GM12874 (cell line): ENCODE measurements around the gene MIGA2.

Source experiments
- TF ChIP-seq, protein P1 (sequence below): IDR thresholded peaks from 2 replicates; pipeline ENCODE4 v1.5.1; 2011; ENCODE audit warnings: low read depth, mild to moderate bottlenecking, control low read depth, low read length, moderate library complexity; ENCODE audit not compliant: insufficient read depth

Gene MIGA2

DNA sequence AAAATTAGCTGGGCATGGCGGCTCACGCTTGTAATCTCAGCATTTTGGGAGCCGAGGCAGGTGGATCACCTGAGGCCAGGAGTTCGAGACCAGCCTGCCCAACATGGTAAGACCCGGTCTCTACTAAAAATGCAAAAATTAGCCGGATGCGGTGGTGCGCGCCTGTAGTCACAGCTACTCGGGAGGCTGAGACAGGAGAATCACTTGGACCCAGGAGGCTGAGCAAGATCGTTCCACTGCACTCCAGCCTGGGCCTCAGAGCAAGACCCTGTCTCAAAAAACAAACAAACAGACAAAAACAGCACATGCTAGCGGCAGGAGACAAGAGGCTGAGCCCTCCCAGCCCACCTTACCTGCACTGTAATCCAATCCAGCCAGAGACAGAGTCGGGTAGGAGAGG lies 43.4 kb downstream of the MIGA2 start:
- TF ChIP-seq, protein P1, sequence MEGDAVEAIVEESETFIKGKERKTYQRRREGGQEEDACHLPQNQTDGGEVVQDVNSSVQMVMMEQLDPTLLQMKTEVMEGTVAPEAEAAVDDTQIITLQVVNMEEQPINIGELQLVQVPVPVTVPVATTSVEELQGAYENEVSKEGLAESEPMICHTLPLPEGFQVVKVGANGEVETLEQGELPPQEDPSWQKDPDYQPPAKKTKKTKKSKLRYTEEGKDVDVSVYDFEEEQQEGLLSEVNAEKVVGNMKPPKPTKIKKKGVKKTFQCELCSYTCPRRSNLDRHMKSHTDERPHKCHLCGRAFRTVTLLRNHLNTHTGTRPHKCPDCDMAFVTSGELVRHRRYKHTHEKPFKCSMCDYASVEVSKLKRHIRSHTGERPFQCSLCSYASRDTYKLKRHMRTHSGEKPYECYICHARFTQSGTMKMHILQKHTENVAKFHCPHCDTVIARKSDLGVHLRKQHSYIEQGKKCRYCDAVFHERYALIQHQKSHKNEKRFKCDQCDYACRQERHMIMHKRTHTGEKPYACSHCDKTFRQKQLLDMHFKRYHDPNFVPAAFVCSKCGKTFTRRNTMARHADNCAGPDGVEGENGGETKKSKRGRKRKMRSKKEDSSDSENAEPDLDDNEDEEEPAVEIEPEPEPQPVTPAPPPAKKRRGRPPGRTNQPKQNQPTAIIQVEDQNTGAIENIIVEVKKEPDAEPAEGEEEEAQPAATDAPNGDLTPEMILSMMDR = no peak

DNA sequence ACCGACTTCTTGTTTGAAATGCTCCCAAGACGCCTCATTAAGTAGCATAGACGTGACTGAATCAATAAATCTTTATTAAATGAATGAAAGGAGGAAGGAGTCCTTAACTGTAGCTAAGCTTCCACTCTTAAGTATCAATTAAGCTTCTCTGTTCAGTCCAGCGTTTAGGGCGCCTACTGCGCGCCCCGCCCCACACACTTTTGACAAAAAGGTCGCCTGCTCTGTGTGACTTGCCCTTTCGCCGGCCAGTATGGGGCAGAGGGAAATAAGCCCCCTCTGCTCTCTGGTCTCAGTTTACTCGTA lies 43.8 kb downstream of the MIGA2 start:
- TF ChIP-seq, protein P1 = no peak

DNA sequence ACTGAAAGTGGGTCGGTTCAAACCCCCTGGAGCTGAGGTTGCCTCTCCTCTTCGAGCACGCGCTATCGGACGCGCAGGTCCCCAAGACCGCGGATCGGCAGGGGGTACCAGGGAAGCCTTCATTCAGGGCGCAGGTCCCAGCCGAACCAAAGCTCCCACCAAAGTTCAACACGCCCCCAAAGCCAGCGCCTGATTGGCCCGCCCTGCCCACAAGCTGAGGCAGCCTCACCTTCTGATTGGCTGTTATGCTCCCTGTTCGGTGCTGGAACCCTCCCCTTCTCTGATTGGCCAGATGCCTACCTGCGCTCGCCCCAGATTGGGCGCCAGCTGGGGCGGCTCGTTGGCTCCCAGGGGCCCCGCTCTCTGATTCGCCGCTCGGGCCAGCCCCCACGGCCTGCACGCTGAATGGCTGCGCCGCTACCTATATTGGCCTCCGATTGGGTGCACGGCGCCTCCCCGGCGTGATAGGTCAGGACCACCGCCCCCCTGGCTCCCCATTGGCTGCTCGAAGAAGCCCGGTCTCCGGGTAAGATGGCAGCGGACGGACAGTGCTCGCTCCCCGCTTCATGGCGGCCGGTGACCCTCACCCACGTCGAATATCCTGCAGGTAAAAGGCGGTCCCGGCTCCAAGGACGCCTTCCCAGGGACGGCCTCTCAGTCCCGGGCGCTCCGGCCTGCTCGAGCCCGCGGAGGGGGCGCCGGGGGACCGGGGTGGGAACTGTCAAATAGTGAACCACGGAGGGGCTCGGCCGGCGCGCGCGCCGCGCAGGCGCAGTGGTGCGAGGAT lies 44.4 kb downstream of the MIGA2 start, which contains the start of gene DOLPP1:
Gene DOLPP1, plus strand, starts transcription at position 511 of the 787 bp plus-strand sequence. Its CDS starts 21 bp downstream, at position 532.
- TF ChIP-seq, protein P1 = no peak

DNA sequence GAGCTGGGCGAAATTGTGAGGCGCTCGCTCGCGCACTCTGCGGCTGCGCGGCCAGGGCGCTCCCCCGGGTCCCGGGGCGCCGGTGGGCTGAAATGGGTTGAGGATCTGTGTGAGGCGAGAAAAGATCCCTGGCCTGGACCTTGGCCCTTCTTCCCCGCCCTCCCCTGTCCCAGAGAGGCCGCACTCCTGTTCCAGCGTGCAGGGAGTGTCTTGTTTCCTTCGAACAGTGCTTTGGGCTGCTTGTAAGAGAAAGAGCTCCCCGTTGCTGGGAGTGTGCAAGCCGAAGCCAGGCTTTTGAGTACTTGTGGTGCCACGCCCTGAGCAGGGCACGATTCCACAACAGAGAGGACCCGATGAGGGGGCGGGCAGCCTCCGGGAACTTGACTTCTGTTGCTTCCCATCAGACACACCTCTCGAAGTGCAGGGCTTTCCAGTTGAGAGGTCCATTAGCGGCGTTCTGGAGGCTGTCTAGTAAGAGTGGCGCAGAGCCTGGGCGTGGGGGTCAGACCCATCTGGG lies 45.0 kb downstream of the MIGA2 start:
- TF ChIP-seq, protein P1 = no peak

DNA sequence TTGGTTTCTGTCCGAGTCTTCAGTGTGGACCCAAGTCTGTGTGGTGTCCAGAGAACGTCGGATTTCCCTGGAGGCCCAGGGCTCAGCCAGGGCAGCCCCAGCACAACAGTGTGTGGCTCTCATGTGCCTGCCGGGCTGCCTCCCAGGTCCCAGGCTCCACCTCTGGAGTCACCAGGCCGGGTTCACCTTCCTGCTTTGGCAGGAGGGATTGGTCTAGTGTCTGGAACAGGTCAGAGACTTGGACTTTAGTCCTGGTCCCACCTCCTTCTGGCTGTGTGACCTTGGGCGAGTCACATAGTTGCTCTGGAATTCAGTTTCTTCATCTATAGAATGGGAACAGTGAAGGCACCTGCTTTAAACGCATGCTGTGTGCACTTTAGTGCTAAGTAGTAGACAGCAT lies 47.7 kb downstream of the MIGA2 start:
- TF ChIP-seq, protein P1 = no peak

DNA sequence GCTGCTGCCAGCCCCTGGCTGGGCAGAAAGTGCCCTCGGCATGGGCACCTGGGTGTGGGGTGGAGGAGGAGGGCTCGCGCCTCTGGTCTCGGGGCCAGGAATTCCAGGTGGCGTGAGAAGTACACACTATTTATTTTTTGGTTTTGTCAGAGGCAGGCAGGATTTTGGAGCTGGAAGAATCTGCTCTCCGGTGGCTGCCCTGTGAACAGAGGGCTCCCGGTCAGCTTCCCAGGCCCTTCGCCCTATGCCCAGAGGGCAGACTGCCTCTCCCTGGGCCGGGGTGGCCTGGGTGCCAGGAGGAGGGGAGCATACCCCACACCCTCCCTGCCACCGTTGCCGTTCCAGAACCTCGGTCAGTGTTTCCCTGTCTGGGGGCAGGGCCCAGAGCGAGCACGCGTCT lies 52.8 kb downstream of the MIGA2 start:
- TF ChIP-seq, protein P1 = no peak

DNA sequence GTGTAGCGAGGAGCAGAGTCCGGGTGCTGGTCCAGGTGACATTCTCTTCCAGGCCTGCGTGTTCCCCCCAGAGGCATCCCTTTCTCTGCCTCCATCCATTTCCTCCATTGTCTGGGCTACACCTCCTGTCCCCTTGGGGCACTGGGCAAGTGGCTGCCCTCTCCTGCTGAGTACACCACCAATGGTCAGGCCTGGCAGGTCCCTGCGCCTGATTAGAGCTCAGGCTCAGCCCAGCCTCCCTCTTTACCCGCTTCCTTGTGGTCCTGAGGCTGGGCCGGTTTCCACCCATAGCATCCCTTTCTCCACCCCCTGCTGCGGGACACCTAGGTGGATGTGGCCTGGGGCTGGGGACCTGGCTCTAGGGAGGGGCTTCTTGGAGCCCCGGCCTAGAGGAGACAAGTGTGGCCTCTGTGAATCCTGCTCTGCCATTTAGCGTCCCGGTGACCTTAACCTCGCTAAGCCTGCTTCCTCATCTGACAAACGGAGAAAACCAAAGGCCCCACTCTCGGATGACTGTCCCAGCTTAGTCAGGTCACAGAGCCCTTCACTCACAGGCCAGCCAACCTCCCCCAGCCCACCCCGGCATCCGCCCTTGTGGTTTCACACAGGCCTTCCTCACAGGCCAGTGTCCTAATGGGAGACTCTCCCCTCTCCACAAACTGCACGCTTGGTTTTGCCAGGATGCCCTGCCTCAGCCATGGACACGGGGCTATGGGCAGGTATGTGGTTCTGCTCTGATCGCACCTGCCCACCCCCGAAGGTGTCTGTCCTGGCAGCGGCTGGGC lies 57.4 kb downstream of the MIGA2 start:
- TF ChIP-seq, protein P1 = no peak
